ENCODE measurements around the gene LPCAT1.
"Not testable (repeated sequence)": the region's sequence is repeated elsewhere in the genome, so short reads cannot be mapped to it uniquely, and the experiment has no call there.

LPCAT1 gene

GRCh38 chr5:1540166-1540565 is 16.4 kb upstream of the LPCAT1 start:
- DNase-seq (ENCODE audit: low spot score): no peak
- in situ Hi-C loops (cut with MboI; ENCODE audit: low sequenced_read_pairs, unreplicated experiment): no loop called here
- peak; percentile 61 for TF ChIP-seq CTCF (IDR thresholded peaks at IDR 0.05; ENCODE audit: borderline replicate concordance, control extremely low read depth, extremely low read depth, insufficient read depth, missing control alignments)

GRCh38 chr5:1539393-1540161 is 15.8 kb upstream of the LPCAT1 start:
- DNase-seq (ENCODE audit: low spot score); in situ Hi-C loops (cut with MboI; ENCODE audit: low sequenced_read_pairs, unreplicated experiment): not testable (repeated sequence)

GRCh38 chr5:1538741-1539392 is 15.1 kb upstream of the LPCAT1 start:
- no peak for DNase-seq (ENCODE audit: low spot score)
- in situ Hi-C loops (cut with MboI; ENCODE audit: low sequenced_read_pairs, unreplicated experiment): no loop called here
- no peak for TF ChIP-seq CTCF (IDR thresholded peaks at IDR 0.05; ENCODE audit: borderline replicate concordance, control extremely low read depth, extremely low read depth, insufficient read depth, missing control alignments)

- in situ Hi-C loops (cut with MboI; ENCODE audit: low sequenced_read_pairs, unreplicated experiment): no loop called here
- DNase-seq (ENCODE audit: low spot score): no peak
- no peak for TF ChIP-seq CTCF (IDR thresholded peaks at IDR 0.05; ENCODE audit: borderline replicate concordance, control extremely low read depth, extremely low read depth, insufficient read depth, missing control alignments)
These were observed 14.5 kb upstream of the LPCAT1 start for GRCh38 chr5:1538276-1538675.

GRCh38 chr5:1537603-1538154 is 13.9 kb upstream of the LPCAT1 start:
- in situ Hi-C loops (cut with MboI; ENCODE audit: low sequenced_read_pairs, unreplicated experiment): no loop called here
- DNase-seq (ENCODE audit: low spot score): no peak
- no peak for TF ChIP-seq CTCF (IDR thresholded peaks at IDR 0.05; ENCODE audit: borderline replicate concordance, control extremely low read depth, extremely low read depth, insufficient read depth, missing control alignments)

GRCh38 chr5:1536871-1537602 is 13.3 kb upstream of the LPCAT1 start:
- no peak for TF ChIP-seq CTCF (IDR thresholded peaks at IDR 0.05; ENCODE audit: borderline replicate concordance, control extremely low read depth, extremely low read depth, insufficient read depth, missing control alignments)
- DNase-seq (ENCODE audit: low spot score): no peak
- in situ Hi-C loops (cut with MboI; ENCODE audit: low sequenced_read_pairs, unreplicated experiment): no loop called here

Measured in GM13976 (cell line).